IMR-90 (cell line): ENCODE data around the gene AMOTL2. TPM values are rescaled to one million over a fixed set of nuclear protein-coding genes. Genes with fewer than 3 reads are reported as not detected.

Experiments
- ATAC-seq: fragments of 200-7000 bp; cut with Tn5 transposase; 2 replicates; pipeline ENCODE4 v1.9.1; 2020; ENCODE audit warnings: low read depth, mild to moderate bottlenecking, moderate library complexity
- BruUV-seq: library from RNA; stranded (reverse); fragments of 400-500 nt; replicated peaks from 2 replicates; lab custom pipeline; 2021; lab: Mats Ljungman, UMichigan
- CTCF ChIA-PET: fragments of 300-600 bp; formaldehyde crosslinking; extraction: SDS; loops from one replicate; lab custom pipeline; 2021; ENCODE audit warnings: antibody characterized with exemption; lab: Yijun Ruan, JAX
- POLR2A ChIA-PET: fragments of 300-600 bp; sonication (Branson Sonifier 250); formaldehyde crosslinking; loops from one replicate; lab custom pipeline; 2022; ENCODE audit warnings: antibody characterized with exemption; ENCODE audit not compliant: unreplicated experiment; lab: Charles Lee
- DNase-seq: peaks from one replicate; pipeline ENCODE4 v3.0.0; 2013
- H2AFZ ChIP-seq: replicated peaks from 2 replicates; pipeline ENCODE3; 2013; ENCODE audit warnings: low read length, mild to moderate bottlenecking; ENCODE audit not compliant: poor library complexity
- H2AK5ac ChIP-seq: 2 replicates; pipeline ENCODE4 v1.6.1; 2013; ENCODE audit warnings: low read depth, low read length, inconsistent platforms
- H2AK9ac ChIP-seq: replicated peaks from 2 replicates; pipeline ENCODE3; 2013; ENCODE audit warnings: mild to moderate bottlenecking, low read depth, low read length, moderate library complexity; ENCODE audit not compliant: poor library complexity
- H2BK120ac ChIP-seq: 2 replicates; pipeline ENCODE4 v1.6.1; 2013; ENCODE audit warnings: low read depth, low read length, inconsistent platforms
- H2BK15ac ChIP-seq: 3 replicates; pipeline ENCODE4 v1.6.1; 2013; ENCODE audit warnings: low read depth, low read length, inconsistent platforms
- H2BK20ac ChIP-seq: 2 replicates; pipeline ENCODE4 v1.6.1; 2013; ENCODE audit warnings: low read depth, mild to moderate bottlenecking, inconsistent platforms, low read length, moderate library complexity
- H2BK5ac ChIP-seq: 2 replicates; pipeline ENCODE4 v1.6.1; 2013; ENCODE audit warnings: mild to moderate bottlenecking, low read depth, low read length, inconsistent platforms; ENCODE audit not compliant: poor library complexity, severe bottlenecking
- H3K14ac ChIP-seq: replicated peaks from 2 replicates; pipeline ENCODE4 v1.6.1; 2013; ENCODE audit warnings: low read depth, low read length, inconsistent platforms
- H3K18ac ChIP-seq: 2 replicates; pipeline ENCODE4 v1.6.1; 2013; ENCODE audit warnings: low read depth, low read length, control low read depth
- H3K23ac ChIP-seq: 2 replicates; pipeline ENCODE4 v1.6.1; 2013; ENCODE audit warnings: low read depth, low read length, inconsistent platforms
- H3K27ac ChIP-seq: 2 replicates; pipeline ENCODE4 v1.5.1; 2013; ENCODE audit warnings: mild to moderate bottlenecking, control low read depth, low read length; ENCODE audit not compliant: insufficient read depth
- H3K27me3 ChIP-seq: 2 replicates; pipeline ENCODE4 v1.6.1; 2013; ENCODE audit warnings: low read length; ENCODE audit not compliant: control insufficient read depth, insufficient read depth
- H3K36me3 ChIP-seq: 2 replicates; pipeline ENCODE4 v1.6.1; 2013; ENCODE audit warnings: low read length, mixed read lengths; ENCODE audit not compliant: control insufficient read depth, insufficient read depth
- H3K4ac ChIP-seq: 2 replicates; pipeline ENCODE4 v1.6.1; 2013; ENCODE audit warnings: low read depth, low read length, inconsistent platforms
- H3K4me1 ChIP-seq: 2 replicates; pipeline ENCODE4 v1.6.1; 2013; ENCODE audit warnings: low read length, mixed read lengths; ENCODE audit not compliant: control insufficient read depth, insufficient read depth
- H3K4me2 ChIP-seq: 2 replicates; pipeline ENCODE4 v1.6.1; 2013; ENCODE audit warnings: low read depth, mild to moderate bottlenecking, control low read depth, low read length, moderate library complexity
- H3K4me3 ChIP-seq: 2 replicates; pipeline ENCODE4 v1.5.1; 2013; ENCODE audit warnings: low read depth, mild to moderate bottlenecking, control low read depth, low read length, moderate library complexity; ENCODE audit not compliant: insufficient read depth
- H3K56ac ChIP-seq: 2 replicates; pipeline ENCODE4 v1.6.1; 2013; ENCODE audit warnings: low read length, inconsistent platforms; ENCODE audit not compliant: insufficient read depth; ENCODE audit errors: extremely low read depth
- H3K79me1 ChIP-seq, 2 experiments: 2 replicates each; pipeline ENCODE4 v1.6.1; 2013; ENCODE audit warnings: low read length in 2 of 2, inconsistent platforms in 1 of 2, low read depth in 1 of 2
- H3K9ac ChIP-seq: 2 replicates; pipeline ENCODE4 v1.6.1; 2013; ENCODE audit warnings: low read depth, low read length, control low read depth
- H3K9me1 ChIP-seq: 2 replicates; pipeline ENCODE4 v1.6.1; 2013; ENCODE audit warnings: low read length, inconsistent platforms; ENCODE audit not compliant: insufficient read depth
- H3K9me3 ChIP-seq: 2 replicates; pipeline ENCODE4 v1.6.1; 2013; ENCODE audit warnings: low read length; ENCODE audit not compliant: control insufficient read depth, insufficient read depth
- H4K20me1 ChIP-seq: 2 replicates; pipeline ENCODE4 v1.6.1; 2013; ENCODE audit warnings: low read length, inconsistent platforms; ENCODE audit not compliant: insufficient read depth
- H4K5ac ChIP-seq: 2 replicates; pipeline ENCODE4 v1.6.1; 2013; ENCODE audit warnings: mild to moderate bottlenecking, low read depth, low read length, control low read depth
- H4K8ac ChIP-seq, 2 experiments: 2 replicates each; pipeline ENCODE4 v1.6.1; 2013; ENCODE audit warnings: low read depth in 2 of 2, low read length in 2 of 2, control low read depth in 1 of 2, inconsistent platforms in 1 of 2
- H4K91ac ChIP-seq: 2 replicates; pipeline ENCODE4 v1.6.1; 2013; ENCODE audit warnings: low read depth, low read length, inconsistent platforms; ENCODE audit not compliant: insufficient read depth
- MAZ ChIP-seq: IDR thresholded peaks from 2 replicates; pipeline ENCODE4 v1.6.1; 2012; ENCODE audit warnings: low read depth, mild to moderate bottlenecking, low read length, improper control_type of control experiment, moderate library complexity, borderline replicate concordance
- POLR2A ChIP-seq: IDR thresholded peaks from 2 replicates; pipeline ENCODE4 v1.6.1; 2012; ENCODE audit warnings: mild to moderate bottlenecking, low read depth, low read length
- RAD21 ChIP-seq: IDR thresholded peaks from 2 replicates; pipeline ENCODE4 v1.6.1; 2012; ENCODE audit warnings: low read length, improper control_type of control experiment
- RCOR1 ChIP-seq: IDR thresholded peaks from 2 replicates; pipeline ENCODE4 v1.6.1; 2012; ENCODE audit warnings: mild to moderate bottlenecking, low read length, improper control_type of control experiment; ENCODE audit not compliant: insufficient replicate concordance
- USF2 ChIP-seq: fragments of 150-350 bp; IDR thresholded peaks from 2 replicates; pipeline ENCODE4 v1.6.1; 2017; ENCODE audit warnings: mild to moderate bottlenecking, antibody characterized with exemption, low read length, low read depth
- WGBS, 2 experiments: methylation state at CpG; one replicate each; pipeline versions ENCODE4 v1.1.5 to v1.1.7; 2013; ENCODE audit warnings: missing lambda C conversion rate in 2 of 2; ENCODE audit not compliant: insufficient read length in 1 of 2; ENCODE audit errors: extremely low coverage in 2 of 2; 5-methylcytosine and 5-hydroxymethylcytosine counted together
- dilution Hi-C: fragments of 300-500 bp; cut with HindIII; formaldehyde crosslinking; loops from one replicate; pipeline ENCODE4 v1.14.3; 2018; ENCODE audit warnings: low sequenced_read_pairs; ENCODE audit not compliant: unreplicated experiment
- in situ Hi-C: fragments of 300-500 bp; cut with MboI; formaldehyde crosslinking; loops from 3 replicates; pipeline ENCODE4 v1.14.3; 2019; ENCODE audit warnings: low sequenced_read_pairs, inconsistent platforms, mixed read lengths
- intact Hi-C: fragments of 100-400 bp; cut with micrococcal nuclease; formaldehyde crosslinking; loops from 2 replicates; pipeline ENCODE4 v1.10.0; 2022
- polyA plus RNA-seq, 3 experiments: library from polyadenylated mRNA; depleted of rRNA; stranded (reverse); fragments of >200 nt; gene quantifications; 2 replicates each; pipeline ENCODE4 v1.2.3, GENCODE V29; 2012; ENCODE audit warnings: low replicate concordance in 1 of 3
- total RNA-seq: library from RNA; depleted of rRNA; stranded (reverse); fragments of >200 nt; gene quantifications from 2 replicates; pipeline ENCODE4 v1.2.3, GENCODE V29; 2012

AMOTL2 gene
- total and polyA plus RNA-seq, 2 of the 4 experiments (the other 2 are of a cell fraction) = 162 to 176 TPM

GRCh38 chr3:134353831-134354611, 20.2 kb downstream of the AMOTL2 start:
- in situ Hi-C loops (loop anchor here (5.0 kb wide), 1 partner anchor 37 kb away; no protein-coding TSS in a partner anchor), dilution Hi-C loops (no loop called here), intact Hi-C loops (loop anchor here (2.0 kb wide), 1 partner anchor 27 kb away; no protein-coding TSS in a partner anchor)
- 92% methylated on average over 2 of the region's 7 CpGs; no CpG with 5 or more reads in 1 of the 2 experiments for WGBS, 2 experiments
- no peak overlapping the region for H3K9ac ChIP-seq
- H2BK5ac ChIP-seq = peak overlapping the region; percentile 95
- no peak overlapping the region for H3K4me3 ChIP-seq
- no TSS peak for BruUV-seq
- H2BK15ac ChIP-seq = no peak overlapping the region
- peak overlapping the region; percentile 22; the same call in 1 of the 2 replicates for H3K27ac ChIP-seq
- ATAC-seq (no peak), DNase-seq (no peak)
- 0 out of 2 replicates have a peak overlapping the region, but pooled peaks have one; percentile 5 for H4K5ac ChIP-seq
- H3K23ac ChIP-seq = no peak overlapping the region; the same call in 1 of the 2 replicates
- CTCF ChIA-PET = no interaction called here
- H3K18ac ChIP-seq = no peak overlapping the region
- peak overlapping the region; percentile 0 for H2AFZ ChIP-seq
- no peaks in the 10 kb centered on the region for H3K9me3 ChIP-seq
- no peak; the same call in 1 of the 2 replicates for TF ChIP-seq RAD21
- peak; percentile 83 for TF ChIP-seq POLR2A
- peak; percentile 10; the same call in 1 of the 2 replicates for TF ChIP-seq USF2
- 0 out of 2 replicates have a peak, but pooled peaks have one; percentile 9 for TF ChIP-seq MAZ
- no peak for TF ChIP-seq RCOR1
- H3K4me2 ChIP-seq = no peak overlapping the region
- H3K27me3 ChIP-seq = no peaks in the 10 kb centered on the region
- H3K4ac ChIP-seq = peak overlapping the region; percentile 27
- H2BK20ac ChIP-seq = no peak overlapping the region
- H2BK120ac ChIP-seq = no peak overlapping the region
- peaks cover 31% of the 10 kb centered on the region for H3K4me1 ChIP-seq
- no peak overlapping the region for H3K56ac ChIP-seq
- peaks cover 46% of the 10 kb centered on the region for H3K36me3 ChIP-seq
- no peak overlapping the region for H4K91ac ChIP-seq
- H4K20me1 ChIP-seq = peaks cover 58% of the 10 kb centered on the region
- no peak overlapping the region; the same call in 1 of the 2 replicates for H3K14ac ChIP-seq
- peak overlapping the region; percentile 56 for H2AK9ac ChIP-seq
- POLR2A ChIA-PET = interaction anchor here (0.6 to 1.4 kb wide), 3 partner anchors 10 to 132 kb away, joined by 3 to 8 read pairs (median 3); no protein-coding TSS in a partner anchor
- peak overlapping the region; percentile 18 for H2AK5ac ChIP-seq
- peaks cover 14 to 63% of the 10 kb centered on the region in 2 experiments for H3K79me1 ChIP-seq
- H4K8ac ChIP-seq = peak overlapping the region in 1 of 2 experiments; percentile 42; a peak in 3 of 4 replicates
- peaks cover 47% of the 10 kb centered on the region for H3K9me1 ChIP-seq
